SU-DHL-6 (cell line): ENCODE data around the gene RAMAC.

Source experiments
- H2AFZ ChIP-seq: fragments of 200-600 bp; sonication (generic); 2 replicates; pipeline ENCODE4 v1.6.1; 2014; ENCODE audit warnings: low read depth, mild to moderate bottlenecking, moderate library complexity, mixed read lengths, antibody characterized with exemption, low read length; ENCODE audit not compliant: severe bottlenecking
- H3F3A ChIP-seq: fragments of 200-600 bp; shearing (Covaris generic); 2 replicates; pipeline ENCODE4 v1.6.0; 2016; ENCODE audit warnings: antibody characterized with exemption, mild to moderate bottlenecking; ENCODE audit not compliant: insufficient read depth
- H3K27ac ChIP-seq: fragments of 200-600 bp; sonication (generic); 2 replicates; pipeline ENCODE4 v1.5.1; 2016; ENCODE audit warnings: low read depth, mild to moderate bottlenecking, low read length, moderate library complexity, mixed read lengths
- H3K27me3 ChIP-seq: fragments of 200-600 bp; sonication (generic), shearing (Covaris generic); 2 replicates; pipeline ENCODE4 v1.6.0; 2014; ENCODE audit warnings: mild to moderate bottlenecking, low read length
- H3K36me3 ChIP-seq: fragments of 200-600 bp; sonication (generic); 2 replicates; pipeline ENCODE4 v1.6.1; 2014; ENCODE audit warnings: mild to moderate bottlenecking, low read length, mixed read lengths
- H3K4me2 ChIP-seq: fragments of 300-600, 200-600 bp; shearing (Covaris generic), sonication (generic); 2 replicates; pipeline ENCODE4 v1.6.0; 2014; ENCODE audit warnings: low read length, low read depth, mild to moderate bottlenecking; ENCODE audit not compliant: poor library complexity, severe bottlenecking
- H3K4me3 ChIP-seq: fragments of 200-600 bp; sonication (generic); 2 replicates; pipeline ENCODE4 v1.5.1; 2014; ENCODE audit warnings: antibody characterized with exemption, low read length, mild to moderate bottlenecking, mixed read lengths; ENCODE audit not compliant: insufficient read depth, poor library complexity, severe bottlenecking
- H3K79me2 ChIP-seq: fragments of 200-600 bp; sonication (generic); 2 replicates; pipeline ENCODE4 v1.6.1; 2014; ENCODE audit warnings: mild to moderate bottlenecking, low read length, moderate library complexity; ENCODE audit not compliant: insufficient read depth
- H3K9ac ChIP-seq: fragments of 200-600 bp; sonication (generic); 2 replicates; pipeline ENCODE4 v1.7.0; 2014; ENCODE audit warnings: mild to moderate bottlenecking, low read length
- H3K9me2 ChIP-seq: fragments of 200-600 bp; sonication (generic); replicated peaks from 2 replicates; pipeline ENCODE4 v1.6.1; 2014; ENCODE audit warnings: low read length; ENCODE audit not compliant: insufficient read depth
- H3K9me3 ChIP-seq: fragments of 200-600 bp; sonication (generic); 2 replicates; pipeline ENCODE4 v1.6.1; 2014; ENCODE audit warnings: low read length, mixed read lengths; ENCODE audit not compliant: insufficient read depth
- H4K20me1 ChIP-seq: fragments of 200-600 bp; sonication (generic); 2 replicates; pipeline ENCODE4 v1.6.1; 2014; ENCODE audit warnings: low read depth, mild to moderate bottlenecking, antibody characterized with exemption, low read length, moderate library complexity, mixed read lengths
- EZH2phosphoT487 ChIP-seq: fragments of 200-600 bp; sonication (generic), shearing (Covaris generic); conservative IDR thresholded peaks from 2 replicates; pipeline ENCODE4 v1.6.1; 2018; ENCODE audit warnings: mild to moderate bottlenecking, antibody characterized with exemption, low read length, moderate library complexity, mixed read lengths
- TF ChIP-seq, protein P1 (sequence below): fragments of 200-600 bp; sonication (generic); IDR thresholded peaks from one replicate; pipeline ENCODE4 v1.5.1; 2017; ENCODE audit warnings: antibody characterized with exemption, mild to moderate bottlenecking, low read length, moderate library complexity; ENCODE audit not compliant: insufficient read depth, poor library complexity, severe bottlenecking

Gene RAMAC

GRCh38 chr15:83010709-83011270 lies 24.8 kb downstream of the RAMAC start:
- no peaks in the 10 kb centered on the region for H3K27me3 ChIP-seq
- H3K36me3 ChIP-seq, result peaks cover 5% of the 10 kb centered on the region
- peak overlapping the region; percentile 81 for H3K27ac ChIP-seq
- H4K20me1 ChIP-seq, result no peaks in the 10 kb centered on the region
- H3K9me3 ChIP-seq, result no peaks in the 10 kb centered on the region
- H2AFZ ChIP-seq, result peak overlapping the region; percentile 65
- H3K4me2 ChIP-seq, result peak overlapping the region; percentile 96
- H3K4me3 ChIP-seq, result peak overlapping the region; percentile 87
- peaks cover 25% of the 10 kb centered on the region for H3F3A ChIP-seq
- H3K9me2 ChIP-seq, result no peaks in the 10 kb centered on the region
- H3K9ac ChIP-seq, result peak overlapping the region; percentile 85
- no peak for TF ChIP-seq EZH2phosphoT487
- TF ChIP-seq, protein P1, sequence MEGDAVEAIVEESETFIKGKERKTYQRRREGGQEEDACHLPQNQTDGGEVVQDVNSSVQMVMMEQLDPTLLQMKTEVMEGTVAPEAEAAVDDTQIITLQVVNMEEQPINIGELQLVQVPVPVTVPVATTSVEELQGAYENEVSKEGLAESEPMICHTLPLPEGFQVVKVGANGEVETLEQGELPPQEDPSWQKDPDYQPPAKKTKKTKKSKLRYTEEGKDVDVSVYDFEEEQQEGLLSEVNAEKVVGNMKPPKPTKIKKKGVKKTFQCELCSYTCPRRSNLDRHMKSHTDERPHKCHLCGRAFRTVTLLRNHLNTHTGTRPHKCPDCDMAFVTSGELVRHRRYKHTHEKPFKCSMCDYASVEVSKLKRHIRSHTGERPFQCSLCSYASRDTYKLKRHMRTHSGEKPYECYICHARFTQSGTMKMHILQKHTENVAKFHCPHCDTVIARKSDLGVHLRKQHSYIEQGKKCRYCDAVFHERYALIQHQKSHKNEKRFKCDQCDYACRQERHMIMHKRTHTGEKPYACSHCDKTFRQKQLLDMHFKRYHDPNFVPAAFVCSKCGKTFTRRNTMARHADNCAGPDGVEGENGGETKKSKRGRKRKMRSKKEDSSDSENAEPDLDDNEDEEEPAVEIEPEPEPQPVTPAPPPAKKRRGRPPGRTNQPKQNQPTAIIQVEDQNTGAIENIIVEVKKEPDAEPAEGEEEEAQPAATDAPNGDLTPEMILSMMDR, result peak; percentile 95
- H3K79me2 ChIP-seq, result peaks cover 27% of the 10 kb centered on the region

DNA sequence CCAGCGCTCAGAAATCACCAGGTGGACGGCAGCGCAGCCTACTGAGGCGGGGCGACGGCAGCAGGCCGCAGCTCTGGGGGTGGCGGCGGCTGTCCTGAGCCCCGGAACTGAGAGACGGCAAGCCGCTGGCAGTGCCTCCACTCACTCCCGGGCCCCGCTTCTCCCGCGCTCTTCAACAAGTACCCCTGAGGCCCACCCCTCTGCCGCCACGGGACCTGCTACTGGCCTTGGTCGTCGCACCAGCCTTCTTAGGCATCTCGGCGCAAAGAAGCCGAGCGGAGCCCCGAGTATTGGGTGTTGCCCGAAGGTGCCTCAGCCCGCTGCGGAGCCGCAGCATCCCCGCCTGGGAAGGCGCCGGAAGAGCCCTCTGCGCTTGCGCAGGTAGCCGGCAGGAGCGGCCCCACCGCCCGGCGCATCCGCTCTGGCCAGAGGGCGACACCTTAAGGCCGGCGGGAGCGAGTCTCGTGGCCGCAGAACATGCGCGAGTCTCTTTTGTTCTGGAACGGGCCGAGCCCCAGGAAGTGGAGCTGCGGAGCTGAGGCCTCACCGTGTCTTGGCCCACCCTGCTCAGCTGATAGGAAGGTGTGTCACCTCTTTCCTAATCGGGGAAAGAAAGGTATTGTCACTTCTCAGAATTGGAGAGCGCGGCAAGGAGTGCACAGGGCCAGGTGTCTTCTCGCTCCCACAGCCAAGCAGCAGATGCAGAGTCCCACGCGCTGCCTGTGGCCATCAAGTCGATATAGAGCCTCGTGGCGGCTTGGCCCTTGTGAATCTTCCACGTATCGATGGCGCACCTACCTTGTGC lies 25.5 kb downstream of the RAMAC start, which contains the start of gene C15orf40:
Gene C15orf40, minus strand, starts transcription at position 369 of the 805 bp plus-strand sequence. Its CDS starts 32 bp downstream, at position 337.
- Histone ChIP-seq H3K9ac (peak within 1 kb of the TSS; percentile 85), H4K20me1 (no peaks in the 10 kb centered on the region), H3K9me2 (no peaks in the 10 kb centered on the region), H3K27ac (peak within 1 kb of the TSS; percentile 81), H3K4me2 (peak within 1 kb of the TSS; percentile 96), H2AFZ (peak within 1 kb of the TSS; percentile 70), H3F3A (peaks cover 27% of the 10 kb centered on the region), H3K4me3 (peak within 1 kb of the TSS; percentile 87), H3K36me3 (peaks cover 5% of the 10 kb centered on the region), H3K9me3 (no peaks in the 10 kb centered on the region), H3K27me3 (no peaks in the 10 kb centered on the region), H3K79me2 (peaks cover 27% of the 10 kb centered on the region)
- TF ChIP-seq, protein P1, result peak; percentile 62
- TF ChIP-seq EZH2phosphoT487, result no peak

DNA sequence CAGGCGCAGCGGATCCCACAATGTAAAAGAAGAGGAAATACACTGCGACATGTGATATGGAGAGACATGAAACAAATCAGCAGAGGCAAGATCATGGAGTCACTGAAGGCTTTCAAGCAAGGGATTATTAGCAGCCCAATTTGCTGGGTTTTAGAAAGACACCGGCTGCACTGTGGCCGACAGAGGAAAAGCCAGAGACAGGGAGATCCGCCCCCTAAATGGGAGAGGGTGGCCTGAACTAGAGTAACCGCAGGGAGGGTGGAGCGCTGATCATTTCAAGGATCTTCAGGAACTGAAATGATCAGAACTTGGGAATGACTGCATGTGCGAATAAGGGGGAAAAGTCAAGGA lies 26.0 kb downstream of the RAMAC start:
- Histone ChIP-seq H2AFZ (peak overlapping the region; percentile 70), H3K9me3 (no peaks in the 10 kb centered on the region), H3K27ac (peak overlapping the region; percentile 81), H3K4me2 (peak overlapping the region; percentile 96), H3K27me3 (no peaks in the 10 kb centered on the region), H4K20me1 (no peaks in the 10 kb centered on the region), H3K36me3 (peaks cover 9% of the 10 kb centered on the region; the same call in 1 of the 2 replicates), H3K9ac (peak overlapping the region; percentile 85), H3K79me2 (peaks cover 27% of the 10 kb centered on the region), H3K9me2 (no peaks in the 10 kb centered on the region), H3F3A (peaks cover 33% of the 10 kb centered on the region), H3K4me3 (peak overlapping the region; percentile 87)
- TF ChIP-seq, protein P1, result no peak
- no peak for TF ChIP-seq EZH2phosphoT487
